GM19193 (cell line): ENCODE measurements around the gene DBF4.

Source experiments
- POLR2A ChIP-seq: IDR thresholded peaks from 4 replicates; pipeline ENCODE4 v1.6.1; 2011; ENCODE audit not compliant: insufficient read depth, insufficient read length; ENCODE audit errors: extremely low read depth

Gene DBF4

DNA sequence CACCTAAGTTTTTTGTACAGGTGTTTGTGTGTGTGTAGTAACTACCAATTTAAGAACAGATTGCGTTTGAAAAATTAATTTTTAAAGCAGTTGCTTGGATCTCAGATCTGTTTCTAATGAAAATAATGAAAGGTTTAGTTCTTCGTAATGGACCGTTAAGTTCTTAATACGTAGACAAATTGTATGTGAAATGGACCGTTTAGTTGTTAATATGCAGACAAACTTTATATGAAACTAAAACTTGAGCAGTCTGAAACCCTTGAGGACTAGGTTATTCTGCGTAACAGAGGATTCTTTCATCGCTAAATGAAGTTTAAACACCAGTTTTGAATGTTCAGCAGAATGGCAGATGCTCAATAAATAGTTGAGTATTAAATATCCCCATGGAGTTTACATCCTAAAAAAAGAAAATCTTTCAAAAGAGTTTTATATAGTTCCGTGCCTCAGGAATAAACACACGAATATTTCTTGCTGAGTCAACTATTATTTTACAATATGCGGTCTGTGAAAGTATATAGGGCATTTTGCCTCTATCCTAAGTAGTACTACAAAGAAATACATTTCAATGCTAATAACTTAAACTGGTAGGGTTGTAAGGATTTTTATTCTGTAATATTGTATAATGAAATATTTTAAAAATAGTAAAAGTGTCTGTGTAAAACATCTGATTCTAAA, 1.2 kb downstream of the DBF4 start:
- TF ChIP-seq POLR2A, result no peak

DNA sequence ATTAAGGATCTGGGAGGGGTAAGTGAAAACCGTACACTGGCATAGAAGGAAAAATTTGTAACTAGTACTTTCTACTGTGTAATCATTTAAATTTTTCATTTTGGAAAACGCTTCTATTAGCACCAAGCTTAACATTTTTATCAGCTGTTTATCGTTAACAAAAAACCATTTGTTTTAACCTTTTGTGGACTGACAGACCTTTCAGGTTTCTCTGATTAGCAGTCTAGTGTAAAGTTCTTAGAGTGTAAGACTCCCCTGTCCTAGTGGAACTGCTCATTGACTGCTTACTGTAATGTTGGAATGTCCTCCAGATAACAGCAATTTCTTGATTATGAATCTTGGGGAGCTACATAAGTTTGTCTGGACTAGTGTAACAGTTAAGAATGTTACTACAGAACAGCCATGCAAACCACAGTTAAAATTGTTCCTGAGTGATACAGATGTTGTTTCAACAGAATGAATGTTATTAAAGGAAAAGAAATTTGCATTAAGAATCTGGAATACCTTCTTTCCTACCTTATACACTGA, 2.0 kb downstream of the DBF4 start:
- TF ChIP-seq POLR2A, result no peak

DNA sequence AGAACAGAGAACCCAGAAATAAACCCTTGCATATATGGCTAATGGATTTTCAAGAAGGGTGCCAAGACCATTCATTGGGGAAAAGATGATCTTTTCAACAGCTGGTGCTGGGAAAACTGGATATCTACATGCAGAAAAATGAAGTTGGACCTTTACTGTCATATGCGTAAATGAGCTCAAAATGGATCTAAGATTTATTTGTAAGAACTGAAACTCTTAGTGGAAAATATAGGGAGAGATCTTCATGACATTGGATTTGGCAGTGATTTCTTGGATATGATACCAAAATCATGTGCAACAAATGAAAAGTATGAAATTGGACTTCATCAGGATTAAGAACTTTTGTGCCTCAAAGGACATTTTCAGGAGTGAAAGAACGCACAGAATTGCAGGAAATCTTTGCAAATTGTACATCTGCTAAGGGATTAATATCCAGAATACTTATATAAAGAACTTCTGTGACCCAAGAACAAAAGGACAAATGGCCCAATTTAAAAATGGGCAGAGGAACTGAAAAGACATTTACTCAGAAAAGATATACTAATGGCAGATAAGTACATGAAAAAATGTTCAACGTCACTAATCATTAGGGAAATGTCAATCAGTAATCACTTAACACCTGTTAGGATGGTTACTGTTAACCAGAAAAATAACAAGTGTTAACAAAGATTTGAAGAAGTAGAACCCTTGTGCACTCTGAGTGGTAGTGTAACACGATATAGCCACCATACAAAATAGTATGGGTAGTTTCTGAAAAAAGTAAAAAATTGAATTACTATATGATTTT, 6.1 kb downstream of the DBF4 start:
- no peak for TF ChIP-seq POLR2A

DNA sequence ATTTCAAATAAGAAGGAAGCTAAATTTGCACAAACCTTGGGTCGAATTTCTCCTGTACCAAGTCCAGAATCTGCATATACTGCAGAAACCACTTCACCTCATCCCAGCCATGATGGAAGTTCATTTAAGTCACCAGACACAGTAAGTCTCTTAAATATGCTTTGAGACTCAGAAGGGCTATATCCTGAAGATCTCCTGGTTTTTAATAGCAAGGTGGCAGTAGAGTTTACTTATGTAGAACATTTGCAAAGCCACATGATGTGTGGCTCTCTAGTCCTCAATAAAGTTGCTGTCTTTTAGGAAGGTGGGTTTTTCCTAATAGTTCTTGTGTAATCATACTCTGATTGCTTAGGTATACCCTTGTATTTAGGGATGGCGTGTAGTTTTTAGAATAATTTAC, 8.7 kb downstream of the DBF4 start:
- no peak for TF ChIP-seq POLR2A

DNA sequence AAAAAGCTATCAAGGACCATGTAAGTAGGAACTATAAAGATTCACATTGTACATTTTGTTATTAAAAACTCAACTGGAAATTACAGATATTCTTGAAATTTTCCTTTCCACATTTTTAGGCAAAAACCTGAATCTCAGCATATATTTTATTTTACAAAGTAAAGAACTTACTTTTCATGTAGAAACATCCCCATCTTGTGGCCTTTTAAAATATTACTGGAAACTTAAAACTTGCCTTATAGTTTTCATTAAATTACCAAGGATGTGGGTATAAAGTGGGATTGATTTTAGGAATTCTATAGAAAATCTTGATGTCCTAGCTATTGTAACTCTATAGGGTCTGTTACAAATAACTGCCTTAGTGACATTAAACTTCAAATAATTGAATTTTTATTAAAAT, 10.6 kb downstream of the DBF4 start:
- no peak for TF ChIP-seq POLR2A

DNA sequence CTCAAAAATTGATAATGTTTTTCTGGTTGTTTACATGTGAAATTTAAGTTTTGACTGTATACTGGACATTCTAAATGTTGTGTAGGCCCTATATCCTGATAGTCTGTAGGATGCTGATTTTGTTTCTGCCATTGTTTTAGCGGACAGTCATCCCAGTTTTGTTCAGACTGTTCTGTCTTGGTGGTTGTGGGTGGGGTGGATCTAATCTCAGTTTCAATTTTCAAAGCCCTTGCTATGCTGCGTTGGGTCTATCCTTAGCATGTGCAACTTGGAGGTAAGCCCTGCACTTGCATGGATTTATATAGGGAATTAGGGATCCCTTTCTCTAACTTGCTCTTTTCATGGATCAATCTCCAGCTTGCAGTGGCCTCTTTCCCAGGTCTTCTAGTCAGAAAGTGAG, 19.1 kb downstream of the DBF4 start:
- TF ChIP-seq POLR2A, result no peak

DNA sequence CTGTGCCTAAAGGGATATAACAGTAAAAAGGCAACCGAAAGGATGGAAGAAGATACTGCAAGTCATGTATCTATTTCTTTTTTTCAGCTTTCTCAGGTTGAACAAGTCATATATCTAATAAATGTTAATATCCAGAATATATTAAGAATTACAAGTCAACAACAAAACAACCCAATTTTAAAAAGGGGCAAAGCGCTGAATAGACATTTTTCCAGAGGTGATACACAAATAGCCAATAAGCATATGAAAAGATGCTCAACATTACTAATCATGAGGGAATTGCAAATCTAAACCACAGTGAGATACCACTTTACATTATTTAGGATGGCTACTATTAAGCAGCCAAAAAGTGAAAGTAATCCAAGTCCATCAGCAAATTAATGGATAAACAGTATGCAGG, 23.0 kb downstream of the DBF4 start:
- no peak for TF ChIP-seq POLR2A

DNA sequence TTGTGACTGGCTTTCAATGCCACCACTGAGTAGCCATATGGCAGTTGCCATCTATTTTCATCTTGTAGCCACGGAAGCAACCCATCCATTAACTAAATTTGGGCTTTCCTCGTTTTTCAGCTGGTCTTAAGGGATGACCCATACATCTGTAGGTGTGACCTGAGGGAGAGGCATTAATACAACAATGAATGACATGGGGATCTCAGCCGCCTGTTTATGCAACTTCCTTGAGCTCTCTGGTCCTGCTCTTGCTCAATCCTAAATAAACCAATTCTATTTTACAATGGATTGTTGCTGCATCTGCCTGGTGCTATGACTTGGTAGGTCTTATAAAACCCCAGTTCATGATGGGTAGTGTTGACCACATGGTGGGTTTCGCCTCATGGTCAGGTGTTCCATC, 35.8 kb downstream of the DBF4 start:
- TF ChIP-seq POLR2A, result no peak

DNA sequence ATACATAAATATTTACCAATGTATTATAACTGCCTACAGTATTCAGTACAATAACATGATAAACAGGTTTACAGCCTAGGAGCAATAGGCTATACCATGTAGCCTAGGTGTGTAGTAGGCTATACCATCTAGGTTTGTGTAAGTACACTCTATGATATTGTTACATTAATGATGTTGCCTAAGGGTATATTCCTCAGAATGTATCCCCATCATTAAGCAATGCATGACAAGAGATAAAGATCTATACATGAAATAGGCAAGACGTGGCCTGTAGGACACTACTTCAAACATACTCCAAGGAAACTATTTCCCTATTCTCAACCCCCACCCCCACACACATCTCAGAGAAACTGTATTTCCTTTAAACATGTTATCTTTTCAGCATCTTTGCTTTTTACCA, 42.4 kb downstream of the DBF4 start:
- TF ChIP-seq POLR2A, result no peak

DNA sequence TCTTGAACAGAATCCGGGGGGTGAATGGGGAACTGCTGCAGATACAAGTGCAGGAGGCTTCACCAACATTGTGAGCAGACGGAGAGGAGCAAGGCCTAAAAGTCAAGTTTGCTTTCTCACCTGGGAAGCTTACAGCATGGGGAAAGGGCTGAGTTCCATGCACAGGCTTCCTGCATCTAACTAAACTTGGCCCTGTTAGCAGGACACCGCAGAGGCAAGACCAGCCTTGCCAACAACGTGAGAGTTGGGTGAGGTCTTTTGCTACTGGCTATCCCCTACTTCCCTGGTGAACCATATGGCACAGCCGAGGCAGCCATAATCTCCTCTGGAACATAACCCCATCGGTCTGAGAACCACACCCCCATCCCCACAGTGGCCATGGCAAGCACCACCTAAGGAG, 43.6 kb downstream of the DBF4 start:
- TF ChIP-seq POLR2A, result no peak

DNA sequence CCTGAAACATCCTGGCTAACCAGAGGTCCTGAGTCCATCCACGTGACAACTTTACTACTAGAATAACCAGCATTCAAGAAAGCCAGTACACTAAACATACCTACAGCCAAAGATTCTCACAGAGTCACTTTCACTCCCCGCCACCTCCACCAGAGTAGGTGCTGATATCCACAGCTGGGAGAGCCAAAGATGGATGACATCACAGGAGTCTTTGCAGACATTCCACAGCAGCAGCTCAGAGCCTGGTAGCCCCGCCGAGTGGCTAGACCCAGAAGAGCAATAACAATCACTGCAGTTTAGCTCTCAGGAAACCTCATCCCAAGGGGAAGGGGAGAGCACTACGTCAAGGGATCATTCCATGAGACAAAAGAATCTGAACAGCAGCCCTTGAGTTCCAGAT, 44.3 kb downstream of the DBF4 start:
- TF ChIP-seq POLR2A, result no peak

DNA sequence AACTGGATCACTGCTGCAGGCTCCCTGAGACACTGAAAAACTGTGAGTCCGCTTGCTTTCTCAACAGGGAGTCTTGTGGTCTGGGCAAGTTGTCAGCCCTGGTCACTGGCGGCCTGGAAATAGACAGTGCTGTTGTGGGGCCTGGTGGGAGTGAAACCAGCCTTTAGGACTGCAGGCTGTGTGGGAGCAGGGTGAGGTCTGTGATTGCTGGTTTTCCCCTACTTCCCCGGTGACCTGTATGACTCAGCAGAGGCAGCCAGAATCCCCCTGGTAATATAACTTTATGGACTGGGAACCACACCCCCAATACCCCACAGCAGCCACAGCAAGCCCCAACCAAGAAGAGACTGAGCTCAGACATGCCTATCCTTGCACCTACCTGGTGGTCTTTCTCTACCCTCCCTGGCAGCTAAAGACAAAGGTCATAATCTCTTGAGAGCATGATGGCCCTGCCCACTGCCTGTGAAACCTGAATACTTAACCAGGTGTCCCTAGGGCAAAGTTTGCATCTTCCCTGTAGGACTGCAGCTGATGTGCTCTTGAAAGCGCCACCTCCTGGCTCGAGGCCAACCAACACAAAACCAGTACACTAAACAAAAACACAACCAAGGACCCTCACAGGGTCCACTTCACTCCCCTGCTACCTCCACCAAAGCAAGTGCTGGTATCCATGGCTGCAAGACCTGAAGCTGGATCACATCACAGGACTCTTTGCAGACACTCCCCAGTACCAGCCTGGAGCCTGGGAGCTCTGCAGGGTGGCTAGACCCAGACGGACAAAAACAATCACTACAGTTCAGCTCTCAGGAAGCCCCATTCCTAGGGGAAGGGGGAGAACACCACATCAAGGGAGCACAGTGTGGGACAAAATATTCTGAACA, 50.5 kb downstream of the DBF4 start:
- peak; percentile 75 for TF ChIP-seq POLR2A

DNA sequence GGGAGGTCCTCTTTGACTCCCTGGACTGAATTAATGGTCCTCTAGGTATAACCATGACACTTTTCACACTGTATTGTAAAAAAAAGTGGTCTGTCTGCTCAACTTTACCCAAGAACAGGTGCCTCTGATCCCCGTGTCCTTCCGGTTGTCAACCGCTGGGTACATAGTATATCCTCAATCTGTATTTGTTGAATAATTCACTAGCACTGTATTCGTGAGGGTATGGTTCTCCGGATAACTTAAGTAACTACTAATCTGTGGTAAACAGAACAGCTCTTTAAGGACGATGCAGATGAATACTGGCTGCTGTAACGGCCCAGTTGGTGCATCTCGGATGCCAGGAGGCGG, 57.3 kb downstream of the DBF4 start:
- TF ChIP-seq POLR2A, result no peak

DNA sequence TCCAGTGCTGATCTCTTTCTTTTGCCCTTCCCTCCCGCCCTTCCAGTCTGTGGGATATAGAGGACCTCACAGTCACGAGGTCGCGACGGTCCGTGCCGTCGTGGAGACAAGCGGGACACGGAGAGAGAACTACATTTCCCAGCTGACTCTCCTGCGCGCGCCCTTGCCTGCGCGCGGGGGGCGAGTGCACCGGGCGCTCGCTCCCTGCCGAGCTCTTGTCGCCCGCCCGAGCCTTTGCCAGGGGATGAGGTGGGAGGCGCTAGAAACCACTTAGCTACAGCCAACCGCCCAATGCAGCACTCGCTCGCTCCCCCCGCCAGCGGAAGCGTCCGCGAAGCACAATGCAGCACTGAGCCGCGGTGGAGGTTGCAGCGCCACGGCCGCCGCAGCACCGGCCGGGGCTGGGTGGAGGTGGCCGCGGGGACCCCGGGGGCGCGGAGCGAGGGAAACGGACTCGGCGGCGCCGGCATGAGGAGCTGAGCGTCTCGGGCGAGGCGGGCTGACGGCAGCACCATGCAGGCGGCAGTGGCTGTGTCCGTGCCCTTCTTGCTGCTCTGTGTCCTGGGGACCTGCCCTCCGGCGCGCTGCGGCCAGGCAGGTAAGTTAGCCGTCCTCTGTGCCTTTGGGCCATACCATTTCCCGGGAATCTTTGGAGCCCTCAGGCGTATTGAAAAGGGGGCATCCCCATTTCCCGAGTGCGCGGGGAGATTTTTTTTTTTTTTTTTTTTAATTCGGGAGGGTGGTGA, 57.8 kb downstream of the DBF4 start, which contains the start of gene ADAM22:
TSS of gene ADAM22 (plus strand) at position 299 of the 746 bp plus-strand sequence. CDS start at position 514, 215 bp downstream.
- peak; percentile 92 for TF ChIP-seq POLR2A
